Prostate gland (tissue), 2 donors: ENCODE data around the gene GPS1.

Experiments used
- POLR2A ChIP-seq: fragments of 450-650 bp; IDR thresholded peaks from one replicate; pipeline ENCODE4 v1.6.1; 2016; ENCODE audit warnings: antibody characterized with exemption, mild to moderate bottlenecking
- POLR2AphosphoS5 ChIP-seq: sonication (generic); formaldehyde crosslinking; IDR thresholded peaks from one replicate; pipeline ENCODE4 v1.6.1; 2017; ENCODE audit warnings: antibody characterized with exemption
- TF ChIP-seq, protein P1 (sequence below), 4 experiments: fragments of 200-600 bp in 2 of 4; fragments of 450-650 bp in 2 of 4; sonication (generic) in 2 of 4; IDR thresholded peaks; 1 replicate in 3 of 4; 2 replicates in 1 of 4; pipeline ENCODE4 v1.5.1; 2016 to 2019; ENCODE audit warnings: antibody characterized with exemption in 4 of 4, mild to moderate bottlenecking in 2 of 4, moderate library complexity in 2 of 4

DNA sequence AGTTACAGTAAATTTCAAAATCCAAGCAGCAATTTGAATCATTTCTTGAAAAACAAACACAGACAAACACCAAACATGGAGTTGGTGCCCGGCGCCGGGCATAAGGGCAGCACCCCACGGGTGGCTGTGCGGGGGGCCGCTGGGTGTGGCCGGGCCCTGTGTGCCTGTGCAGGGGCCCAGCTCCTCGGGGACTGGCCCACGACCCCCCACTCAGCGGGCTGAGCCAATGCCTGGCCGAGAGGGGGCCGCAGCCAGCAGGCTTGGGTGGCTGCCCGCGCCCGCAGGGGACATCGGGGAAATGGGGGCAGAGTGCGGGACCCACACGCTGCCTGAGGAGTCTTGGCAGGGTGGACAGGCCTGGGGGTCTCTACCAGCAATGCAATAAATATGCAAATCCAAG, 26.7 kb downstream of the GPS1 start:
- TF ChIP-seq, protein P1, sequence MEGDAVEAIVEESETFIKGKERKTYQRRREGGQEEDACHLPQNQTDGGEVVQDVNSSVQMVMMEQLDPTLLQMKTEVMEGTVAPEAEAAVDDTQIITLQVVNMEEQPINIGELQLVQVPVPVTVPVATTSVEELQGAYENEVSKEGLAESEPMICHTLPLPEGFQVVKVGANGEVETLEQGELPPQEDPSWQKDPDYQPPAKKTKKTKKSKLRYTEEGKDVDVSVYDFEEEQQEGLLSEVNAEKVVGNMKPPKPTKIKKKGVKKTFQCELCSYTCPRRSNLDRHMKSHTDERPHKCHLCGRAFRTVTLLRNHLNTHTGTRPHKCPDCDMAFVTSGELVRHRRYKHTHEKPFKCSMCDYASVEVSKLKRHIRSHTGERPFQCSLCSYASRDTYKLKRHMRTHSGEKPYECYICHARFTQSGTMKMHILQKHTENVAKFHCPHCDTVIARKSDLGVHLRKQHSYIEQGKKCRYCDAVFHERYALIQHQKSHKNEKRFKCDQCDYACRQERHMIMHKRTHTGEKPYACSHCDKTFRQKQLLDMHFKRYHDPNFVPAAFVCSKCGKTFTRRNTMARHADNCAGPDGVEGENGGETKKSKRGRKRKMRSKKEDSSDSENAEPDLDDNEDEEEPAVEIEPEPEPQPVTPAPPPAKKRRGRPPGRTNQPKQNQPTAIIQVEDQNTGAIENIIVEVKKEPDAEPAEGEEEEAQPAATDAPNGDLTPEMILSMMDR (IDR thresholded peaks at IDR 0.05) = no peak
- TF ChIP-seq POLR2A = no peak
- TF ChIP-seq POLR2AphosphoS5 = no peak
